Measurements from ENCODE around the gene MND1.

The MND1 gene

GRCh38 chr4:153375303-153375702, 30.8 kb downstream of the MND1 start:
- no peak overlapping the region for H3K4me3 ChIP-seq (ENCODE audit: low read depth, low read length)
- TF ChIP-seq CTCF (IDR thresholded peaks at IDR 0.05; ENCODE audit: borderline replicate concordance, insufficient read depth, low read depth, low read length): no peak

- TF ChIP-seq CTCF (IDR thresholded peaks at IDR 0.05; ENCODE audit: borderline replicate concordance, insufficient read depth, low read depth, low read length): no peak
Observed at GRCh38 chr4:153383131-153383530, 38.6 kb downstream of the MND1 start.

GRCh38 chr4:153384160-153384559, 39.7 kb downstream of the MND1 start:
- no peak overlapping the region for H3K4me3 ChIP-seq (ENCODE audit: low read depth, low read length)
- no peak for TF ChIP-seq CTCF (IDR thresholded peaks at IDR 0.05; ENCODE audit: borderline replicate concordance, insufficient read depth, low read depth, low read length)

More at GRCh38 chr4:153383131-153383530, 38.6 kb downstream of the MND1 start:
- no peak overlapping the region for H3K4me3 ChIP-seq (ENCODE audit: low read depth, low read length)

GRCh38 chr4:153385784-153386183, 41.3 kb downstream of the MND1 start:
- no peak for TF ChIP-seq CTCF (IDR thresholded peaks at IDR 0.05; ENCODE audit: borderline replicate concordance, insufficient read depth, low read depth, low read length)
- no peak overlapping the region for H3K4me3 ChIP-seq (ENCODE audit: low read depth, low read length)

GRCh38 chr4:153387981-153388380, 43.5 kb downstream of the MND1 start:
- H3K4me3 ChIP-seq (ENCODE audit: low read depth, low read length): no peak overlapping the region
- no peak for TF ChIP-seq CTCF (IDR thresholded peaks at IDR 0.05; ENCODE audit: borderline replicate concordance, insufficient read depth, low read depth, low read length)

- no peak for TF ChIP-seq CTCF (IDR thresholded peaks at IDR 0.05; ENCODE audit: borderline replicate concordance, insufficient read depth, low read depth, low read length)
- no peak overlapping the region for H3K4me3 ChIP-seq (ENCODE audit: low read depth, low read length)
Observed at GRCh38 chr4:153393397-153393796, 48.9 kb downstream of the MND1 start.

GRCh38 chr4:153394945-153395344, 50.5 kb downstream of the MND1 start:
- TF ChIP-seq CTCF (IDR thresholded peaks at IDR 0.05; ENCODE audit: borderline replicate concordance, insufficient read depth, low read depth, low read length): no peak
- no peak overlapping the region for H3K4me3 ChIP-seq (ENCODE audit: low read depth, low read length)

Measured in GM12875 (cell line).